Thyroid gland (tissue), 4 donors: ENCODE data around the gene NHSL1. TPM values are rescaled to one million over a fixed set of nuclear protein-coding genes. Genes with fewer than 3 reads are reported as not detected.
"Not testable (repeated sequence)": the region's sequence is repeated elsewhere in the genome, so short reads cannot be mapped to it uniquely, and the experiment has no call there.

Experiments
- DNase-seq, 2 donors: peaks; one replicate each; pipeline ENCODE4 v3.0.0-alpha.2; 2019
- H3K27ac ChIP-seq, 3 donors: fragments of 200-600 bp; sonication (generic); 1 replicate in 2 of 3; 2 replicates in 1 of 3; pipeline ENCODE4 v1.5.1; 2016 to 2019; ENCODE audit warnings: mild to moderate bottlenecking in 1 of 3, moderate library complexity in 1 of 3
- H3K27me3 ChIP-seq: fragments of 200-600 bp; sonication (generic); one replicate; pipeline ENCODE4 v1.5.1; 2019
- H3K36me3 ChIP-seq, 2 donors: fragments of 200-600 bp; sonication (generic); one replicate each; pipeline ENCODE4 v1.5.1; 2016 to 2019
- H3K4me1 ChIP-seq, 2 donors: fragments of 200-600 bp; sonication (generic); one replicate each; pipeline ENCODE4 v1.5.1; 2017 to 2019
- H3K4me3 ChIP-seq, 3 donors: fragments of 200-600 bp; sonication (generic); replicated peaks in 1 of 3; 1 replicate in 2 of 3; 2 replicates in 1 of 3; pipeline ENCODE4 v1.5.1; 2016; ENCODE audit warnings: mild to moderate bottlenecking in 1 of 3
- H3K9me3 ChIP-seq: fragments of 200-600 bp; sonication (generic); one replicate; pipeline ENCODE4 v1.5.1; 2017
- POLR2A ChIP-seq, 2 donors: fragments of 450-650 bp; IDR thresholded peaks; one replicate each; pipeline ENCODE4 v1.6.1; 2017; ENCODE audit warnings: antibody characterized with exemption in 2 of 2, mild to moderate bottlenecking in 2 of 2, moderate library complexity in 1 of 2
- WGBS, 2 donors: methylation state at CpG; one replicate each; pipeline ENCODE4 v1.1.5; 2017; 5-methylcytosine and 5-hydroxymethylcytosine counted together
- intact Hi-C: fragments of 100-400 bp; cut with DNase I; formaldehyde crosslinking; loops from one replicate; pipeline ENCODE4 v1.15.1; 2023
- total RNA-seq, 4 donors: library from RNA; depleted of rRNA; stranded (reverse); fragments of >200 nt; gene quantifications; one replicate each; pipeline ENCODE4 v1.2.3, GENCODE V29; 2016
- TF ChIP-seq, protein P1 (sequence below), 6 experiments: fragments of 200-600 bp in 3 of 6; fragments of 450-650 bp in 3 of 6; sonication (generic) in 3 of 6; IDR thresholded peaks; one replicate each; pipeline ENCODE4 v1.5.1; 2016 to 2019; ENCODE audit warnings: antibody characterized with exemption in 6 of 6, mild to moderate bottlenecking in 2 of 6, inconsistent platforms in 1 of 6, moderate library complexity in 1 of 6

The NHSL1 gene
- total RNA-seq, 4 donors from 2014 or later = 5.0 to 13.9 (median 8.6) TPM

DNA sequence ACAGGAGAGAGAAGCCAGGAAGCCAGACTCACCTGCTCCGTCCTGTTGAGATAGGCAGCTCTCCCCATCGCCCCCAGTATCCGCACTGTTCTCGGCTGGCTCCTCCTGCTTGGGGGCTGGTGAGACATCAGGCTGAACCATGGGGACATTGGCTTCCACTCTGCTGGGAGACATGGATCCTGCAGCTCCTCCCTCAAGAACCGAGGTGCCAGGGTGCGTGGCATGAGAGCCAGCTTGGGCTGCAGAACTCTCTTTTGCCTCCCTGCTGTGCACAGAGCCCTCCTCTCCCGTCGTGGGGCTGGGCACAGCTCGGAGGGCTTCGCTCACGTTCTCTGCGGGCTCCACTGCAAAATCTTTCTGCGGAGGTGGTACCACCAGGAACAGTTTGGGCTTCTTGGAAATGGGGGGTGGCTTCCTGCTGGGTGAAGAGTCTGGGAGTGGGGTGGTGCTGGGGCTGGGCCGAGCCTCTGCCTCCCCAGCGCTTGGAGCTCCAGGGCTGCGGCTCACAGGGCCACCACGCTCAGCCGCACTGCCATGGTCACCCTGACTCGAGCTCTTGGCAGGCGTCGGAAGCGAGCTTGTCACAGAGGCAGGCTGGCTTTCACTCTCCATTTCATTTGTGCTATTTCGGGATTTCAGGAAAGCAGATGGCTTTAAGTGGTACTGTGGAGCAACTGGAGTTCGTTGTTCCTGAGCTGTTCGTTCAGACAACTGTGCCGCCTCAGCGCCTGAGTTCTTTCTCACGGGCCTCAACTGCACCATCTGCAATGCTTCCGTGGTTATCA, 68.7 kb downstream of the NHSL1 start:
- no peaks in the 10 kb centered on the region for H3K4me1 ChIP-seq
- no peak for DNase-seq
- H3K36me3 ChIP-seq = no peaks in the 10 kb centered on the region
- H3K4me3 ChIP-seq = no peak overlapping the region
- H3K27ac ChIP-seq = no peak overlapping the region
- H3K9me3 ChIP-seq = no peaks in the 10 kb centered on the region
- intact Hi-C loops = loop anchor here (2.0 to 5.0 kb wide), 2 partner anchors 82 to 162 kb away; no protein-coding TSS in a partner anchor
- no peaks in the 10 kb centered on the region for H3K27me3 ChIP-seq
- no peak for TF ChIP-seq POLR2A (IDR thresholded peaks at IDR 0.05)
- TF ChIP-seq, protein P1, sequence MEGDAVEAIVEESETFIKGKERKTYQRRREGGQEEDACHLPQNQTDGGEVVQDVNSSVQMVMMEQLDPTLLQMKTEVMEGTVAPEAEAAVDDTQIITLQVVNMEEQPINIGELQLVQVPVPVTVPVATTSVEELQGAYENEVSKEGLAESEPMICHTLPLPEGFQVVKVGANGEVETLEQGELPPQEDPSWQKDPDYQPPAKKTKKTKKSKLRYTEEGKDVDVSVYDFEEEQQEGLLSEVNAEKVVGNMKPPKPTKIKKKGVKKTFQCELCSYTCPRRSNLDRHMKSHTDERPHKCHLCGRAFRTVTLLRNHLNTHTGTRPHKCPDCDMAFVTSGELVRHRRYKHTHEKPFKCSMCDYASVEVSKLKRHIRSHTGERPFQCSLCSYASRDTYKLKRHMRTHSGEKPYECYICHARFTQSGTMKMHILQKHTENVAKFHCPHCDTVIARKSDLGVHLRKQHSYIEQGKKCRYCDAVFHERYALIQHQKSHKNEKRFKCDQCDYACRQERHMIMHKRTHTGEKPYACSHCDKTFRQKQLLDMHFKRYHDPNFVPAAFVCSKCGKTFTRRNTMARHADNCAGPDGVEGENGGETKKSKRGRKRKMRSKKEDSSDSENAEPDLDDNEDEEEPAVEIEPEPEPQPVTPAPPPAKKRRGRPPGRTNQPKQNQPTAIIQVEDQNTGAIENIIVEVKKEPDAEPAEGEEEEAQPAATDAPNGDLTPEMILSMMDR (IDR thresholded peaks at IDR 0.05) = no peak
- 91 to 93% methylated on average over 18 to 26 of the region's 29 CpGs for WGBS, 2 donors

DNA sequence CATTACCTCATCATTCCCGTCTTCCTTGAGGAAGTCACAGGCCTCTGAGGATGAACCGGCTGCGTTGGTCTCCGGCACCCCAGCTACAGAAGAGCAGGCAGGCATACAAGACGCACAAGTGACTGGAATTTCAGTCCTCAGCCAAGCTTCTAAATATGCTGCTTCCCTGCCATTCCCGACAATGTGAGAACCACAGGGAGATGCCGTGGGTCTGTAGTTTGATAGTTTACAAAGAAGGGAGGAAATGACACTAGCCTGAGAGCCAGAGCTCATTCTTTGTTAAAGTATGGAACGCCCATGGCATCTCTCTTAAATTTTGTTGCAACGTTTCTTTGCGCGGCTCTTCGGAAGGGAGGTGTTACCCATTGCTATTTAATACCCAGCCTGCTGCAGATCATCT, 69.5 kb downstream of the NHSL1 start:
- H3K27ac ChIP-seq = no peak overlapping the region
- H3K36me3 ChIP-seq = no peaks in the 10 kb centered on the region
- no peak for TF ChIP-seq POLR2A (IDR thresholded peaks at IDR 0.05)
- no peak for DNase-seq
- no peak overlapping the region for H3K4me3 ChIP-seq
- H3K4me1 ChIP-seq = no peaks in the 10 kb centered on the region
- H3K27me3 ChIP-seq = no peaks in the 10 kb centered on the region
- H3K9me3 ChIP-seq = no peaks in the 10 kb centered on the region
- 78 to 79% methylated on average over 12 of the region's 12 CpGs for WGBS, 2 donors
- intact Hi-C loops = loop anchor here (2.0 to 10.0 kb wide), 3 partner anchors 83 to 335 kb away; no protein-coding TSS in a partner anchor

DNA sequence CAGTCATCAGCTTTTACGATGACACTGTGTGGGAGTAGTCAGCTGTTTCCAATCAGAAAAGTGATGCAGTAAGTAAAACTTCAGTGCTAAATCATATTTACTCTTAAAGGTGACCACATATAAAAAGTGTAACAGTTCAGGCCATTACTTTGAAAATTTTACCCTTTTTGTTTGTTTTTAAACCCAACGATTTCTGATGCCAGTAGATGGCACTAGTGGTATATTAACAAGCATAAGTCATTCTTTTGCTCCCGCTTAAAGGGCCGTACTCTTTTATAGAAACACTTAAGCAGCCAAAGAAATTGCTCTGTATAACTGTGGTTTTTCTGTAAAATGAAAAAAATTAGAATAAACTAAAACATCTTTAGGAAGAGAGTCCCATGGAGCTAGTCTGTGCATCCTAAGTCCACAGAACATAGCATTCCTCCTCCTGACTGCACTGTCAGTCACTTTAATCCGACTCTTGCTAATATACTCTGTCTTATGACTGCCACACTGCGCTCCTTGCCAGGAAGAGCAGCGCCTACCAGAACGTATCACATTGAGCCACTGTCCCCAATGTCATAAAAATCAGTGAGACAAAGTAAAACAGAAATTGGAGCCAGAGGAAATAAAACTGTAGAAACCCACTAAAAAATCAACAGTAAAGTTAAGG, 70.2 kb downstream of the NHSL1 start:
- Histone ChIP-seq H3K27ac (no peak overlapping the region), H3K4me1 (no peaks in the 10 kb centered on the region), H3K9me3 (no peaks in the 10 kb centered on the region), H3K27me3 (no peaks in the 10 kb centered on the region), H3K4me3 (no peak overlapping the region), H3K36me3 (no peaks in the 10 kb centered on the region)
- no peak for DNase-seq
- WGBS, 2 donors = 43 to 45% methylated on average over 8 of the region's 8 CpGs
- intact Hi-C loops = loop anchor here (10.0 kb wide), 1 partner anchor 336 kb away; no protein-coding TSS in a partner anchor
- TF ChIP-seq POLR2A (IDR thresholded peaks at IDR 0.05) = no peak
- TF ChIP-seq, protein P1 (IDR thresholded peaks at IDR 0.05) = peak in 5 of 6 experiments; percentile 42 to 82 (median 64)

DNA sequence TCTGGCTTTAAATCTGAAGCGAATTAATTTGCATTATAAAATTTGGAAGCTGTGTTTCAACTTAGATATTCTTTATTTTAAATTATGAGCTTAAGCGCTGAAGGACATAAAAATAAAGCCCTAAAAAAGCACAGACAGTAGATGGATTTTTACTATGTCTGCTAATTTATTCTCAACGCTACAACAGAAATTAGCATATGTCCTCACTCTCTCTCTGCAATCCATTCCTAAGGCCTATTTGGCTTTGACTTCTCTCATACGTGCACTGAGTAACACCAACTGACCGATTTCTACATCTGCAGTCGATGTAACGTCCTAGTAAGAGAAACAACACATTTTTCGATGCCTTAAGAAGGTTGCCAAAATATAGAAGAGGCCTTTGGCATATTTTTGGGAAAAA, 71.6 kb downstream of the NHSL1 start:
- DNase-seq = no peak
- H3K27ac ChIP-seq = no peak overlapping the region
- no peaks in the 10 kb centered on the region for H3K27me3 ChIP-seq
- no peaks in the 10 kb centered on the region for H3K4me1 ChIP-seq
- TF ChIP-seq POLR2A (IDR thresholded peaks at IDR 0.05) = no peak
- TF ChIP-seq, protein P1 (IDR thresholded peaks at IDR 0.05) = no peak
- H3K9me3 ChIP-seq = no peaks in the 10 kb centered on the region
- intact Hi-C loops = loop anchor here (10.0 kb wide), 1 partner anchor 337 kb away; no protein-coding TSS in a partner anchor
- WGBS, 2 donors = 91 to 94% methylated on average over 8 of the region's 8 CpGs
- H3K36me3 ChIP-seq = no peaks in the 10 kb centered on the region
- no peak overlapping the region for H3K4me3 ChIP-seq

DNA sequence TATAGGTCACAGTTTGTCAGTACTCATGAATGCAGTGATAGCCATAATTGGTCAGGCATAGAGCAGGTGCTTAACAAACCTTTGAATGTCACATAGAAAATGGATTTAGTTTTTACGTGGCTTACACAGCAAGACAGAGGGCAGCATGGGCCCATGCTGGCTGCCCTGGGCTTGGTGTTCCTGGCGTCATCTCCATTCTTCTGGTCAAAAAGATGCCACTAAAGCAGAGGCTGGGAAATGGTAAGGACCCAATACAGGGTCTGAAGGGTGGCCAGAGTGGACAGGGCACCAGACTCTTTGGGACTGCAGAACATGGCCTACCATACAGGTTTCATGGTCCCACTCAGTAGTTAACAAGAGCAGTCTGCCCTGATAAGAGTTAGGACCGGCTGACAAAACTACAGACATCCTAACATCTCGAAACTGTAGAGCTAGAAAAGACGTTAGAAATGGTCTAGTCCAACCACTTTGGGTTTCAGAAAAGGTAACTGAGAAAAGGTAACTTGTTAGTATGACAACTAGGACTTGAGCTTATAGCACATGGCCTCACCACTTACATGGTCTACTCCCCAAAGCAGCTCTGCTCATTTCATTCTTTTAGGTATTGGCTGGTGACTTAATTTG, 72.7 kb downstream of the NHSL1 start:
- 84 to 96% methylated on average over 5 of the region's 5 CpGs for WGBS, 2 donors
- TF ChIP-seq, protein P1 (IDR thresholded peaks at IDR 0.05) = no peak
- no peak for TF ChIP-seq POLR2A (IDR thresholded peaks at IDR 0.05)
- H3K36me3 ChIP-seq = no peaks in the 10 kb centered on the region
- H3K27ac ChIP-seq = no peak overlapping the region
- no peak overlapping the region for H3K4me3 ChIP-seq
- no peaks in the 10 kb centered on the region for H3K27me3 ChIP-seq
- no peaks in the 10 kb centered on the region for H3K4me1 ChIP-seq
- intact Hi-C loops = loop anchor here (10.0 kb wide), 1 partner anchor 338 kb away; no protein-coding TSS in a partner anchor
- DNase-seq = no peak
- no peaks in the 10 kb centered on the region for H3K9me3 ChIP-seq

DNA sequence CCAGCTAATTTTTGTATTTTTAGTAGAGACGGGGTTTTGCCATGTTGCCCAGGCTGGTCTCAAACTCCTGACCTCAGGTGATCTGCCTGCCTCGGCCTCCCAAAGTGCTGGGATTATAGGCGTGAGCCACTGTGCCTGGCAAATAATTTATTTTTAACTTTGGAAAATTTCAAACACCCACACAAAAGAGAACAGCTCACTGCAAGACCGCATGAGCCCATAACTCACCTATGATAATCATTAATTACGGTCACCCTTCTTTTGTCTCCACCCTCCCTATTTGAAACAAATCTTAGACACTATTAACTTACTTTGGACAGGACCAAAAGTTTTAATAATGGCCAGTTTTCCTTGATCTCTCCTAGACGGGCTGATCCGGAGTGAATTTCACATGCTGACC, 74.0 kb downstream of the NHSL1 start:
- not testable (repeated sequence) for H3K27me3 ChIP-seq, H3K9me3 ChIP-seq, H3K36me3 ChIP-seq, H3K27ac ChIP-seq, DNase-seq, H3K4me1 ChIP-seq, H3K4me3 ChIP-seq
- 95 to 96% methylated on average over 7 of the region's 7 CpGs for WGBS, 2 donors
- intact Hi-C loops = loop anchor here (10.0 kb wide), 1 partner anchor 340 kb away; no protein-coding TSS in a partner anchor
